CD4-positive, alpha-beta T cell treated with Interferon gamma for 1 hour (primary cell): Measurements from ENCODE around the gene SMYD3.
"Not testable (repeated sequence)": the region's sequence is repeated elsewhere in the genome, so short reads cannot be mapped to it uniquely, and the experiment has no call there.

ENCODE experiments used
- DNase-seq: peaks from one replicate; pipeline ENCODE4 v3.0.0-alpha.2; 2020

SMYD3 gene

DNA sequence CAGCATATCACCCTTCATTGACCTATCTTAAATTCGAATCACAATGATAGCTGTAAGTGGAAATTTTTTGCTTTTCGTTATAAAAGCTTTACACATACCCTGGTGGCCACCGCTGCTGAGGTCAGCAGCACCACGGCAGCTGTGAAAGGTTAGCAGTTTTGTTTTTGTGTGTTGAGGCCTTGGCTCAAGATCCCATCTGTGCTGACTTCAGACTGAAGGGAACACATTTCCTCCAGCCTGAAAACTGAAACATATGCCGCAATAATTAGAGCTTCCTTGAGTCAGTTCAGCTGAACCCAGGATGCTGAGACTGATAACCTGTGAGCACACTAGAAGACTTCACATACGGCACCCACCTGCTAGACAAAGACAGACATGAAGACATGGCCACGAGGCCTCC, 103.0 kb downstream of the SMYD3 start:
- DNase-seq: no peak

GRCh38 chr1:246398126-246398813, 108.8 kb downstream of the SMYD3 start:
- no peak for DNase-seq

DNA sequence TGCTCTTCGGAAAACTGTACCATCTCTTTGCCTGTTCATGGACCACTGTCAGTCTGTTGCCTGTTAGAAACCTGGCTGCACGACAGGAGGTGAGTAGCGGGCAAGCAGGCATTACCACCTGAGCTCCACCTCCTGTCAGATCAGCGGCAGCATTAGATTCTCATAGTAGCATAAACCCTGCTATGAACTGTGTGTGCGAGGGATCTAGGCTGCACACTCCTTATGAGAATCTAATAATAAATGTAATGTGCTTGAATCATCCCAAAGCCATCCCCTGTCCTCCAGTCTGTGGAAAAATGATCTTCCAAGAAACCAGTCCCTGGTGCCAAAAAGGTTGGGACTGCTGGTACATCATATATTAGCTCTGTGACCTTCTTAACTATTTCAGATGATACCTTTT, 110.0 kb downstream of the SMYD3 start:
- DNase-seq: no peak

GRCh38 chr1:246396322-246396721, 110.8 kb downstream of the SMYD3 start:
- DNase-seq: no peak

- DNase-seq: no peak
Measured at GRCh38 chr1:246394121-246394520, 113.0 kb downstream of the SMYD3 start.

GRCh38 chr1:246390855-246391254, 116.2 kb downstream of the SMYD3 start:
- no peak for DNase-seq

- DNase-seq: no peak
Measured at GRCh38 chr1:246384616-246385015, 122.5 kb downstream of the SMYD3 start.

DNA sequence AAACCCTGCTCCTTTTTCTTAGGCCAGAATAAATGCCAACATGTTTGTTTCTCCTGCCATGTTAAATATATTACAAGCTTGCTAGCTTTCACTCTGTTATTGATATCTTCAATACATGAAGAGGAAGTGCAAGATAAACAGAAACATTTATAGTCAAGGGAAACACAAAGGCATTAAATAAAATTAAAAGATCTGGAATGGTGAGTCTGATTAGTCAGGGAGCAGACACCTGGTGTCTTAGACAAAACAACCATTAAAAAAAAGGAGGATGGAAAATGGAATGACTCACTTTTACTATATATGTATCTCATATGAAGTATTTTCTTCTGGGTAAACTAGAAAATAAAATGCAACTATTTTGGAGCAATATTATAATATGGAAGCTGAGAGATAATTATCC, 123.3 kb downstream of the SMYD3 start:
- no peak for DNase-seq

- DNase-seq: no peak
Measured at GRCh38 chr1:246383239-246383589, 123.9 kb downstream of the SMYD3 start.

- no peak for DNase-seq
Measured at GRCh38 chr1:246382589-246383238, 124.4 kb downstream of the SMYD3 start.

- no peak for DNase-seq
Measured at GRCh38 chr1:246381452-246381851, 125.6 kb downstream of the SMYD3 start.

DNA sequence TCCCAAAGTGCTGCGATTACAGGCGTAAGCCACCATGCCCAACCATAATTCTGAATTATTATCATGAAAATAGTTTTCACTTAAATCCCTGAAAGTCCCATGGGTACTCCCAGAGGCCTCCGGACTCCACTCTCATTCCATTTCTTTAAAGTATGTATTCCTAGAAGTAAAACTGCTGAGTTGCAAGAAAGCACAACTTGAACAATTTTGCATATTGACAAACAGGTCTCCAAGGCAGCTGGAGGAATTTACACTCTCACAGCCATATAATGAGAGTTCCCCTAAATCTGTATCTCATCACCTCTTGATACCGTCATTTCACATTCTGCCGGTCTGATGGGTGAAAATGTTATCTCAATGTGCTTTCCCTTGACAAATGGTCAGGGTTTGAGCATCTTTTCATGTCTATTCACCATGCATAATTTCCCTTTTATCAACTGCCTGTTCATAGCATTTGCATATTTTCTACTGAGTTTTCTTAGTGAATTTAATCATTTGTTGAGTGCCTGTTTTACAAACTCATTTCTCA, 129.4 kb downstream of the SMYD3 start:
- no peak for DNase-seq

- no peak for DNase-seq
Measured at GRCh38 chr1:246373828-246374569, 133.1 kb downstream of the SMYD3 start.

DNA sequence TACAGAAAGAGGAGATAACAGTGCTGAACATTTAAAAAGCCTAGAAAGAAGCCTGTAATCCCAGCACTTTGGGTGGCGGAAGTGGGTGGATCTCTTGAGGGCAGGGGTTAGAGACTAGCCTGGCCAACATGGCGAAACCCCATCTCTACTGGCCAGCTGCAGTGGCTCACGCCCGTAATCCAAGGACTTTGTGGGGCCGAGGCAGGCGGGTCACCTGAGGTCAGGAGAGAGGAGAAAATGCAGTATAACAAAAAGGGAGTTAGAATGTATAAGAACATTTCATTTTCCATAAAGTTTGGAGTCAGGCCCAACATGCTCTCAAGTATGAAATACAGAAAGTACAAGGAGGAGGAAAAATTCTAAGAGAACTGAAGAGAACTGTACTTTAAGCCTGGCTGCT, 134.5 kb downstream of the SMYD3 start:
- DNase-seq: no peak

DNA sequence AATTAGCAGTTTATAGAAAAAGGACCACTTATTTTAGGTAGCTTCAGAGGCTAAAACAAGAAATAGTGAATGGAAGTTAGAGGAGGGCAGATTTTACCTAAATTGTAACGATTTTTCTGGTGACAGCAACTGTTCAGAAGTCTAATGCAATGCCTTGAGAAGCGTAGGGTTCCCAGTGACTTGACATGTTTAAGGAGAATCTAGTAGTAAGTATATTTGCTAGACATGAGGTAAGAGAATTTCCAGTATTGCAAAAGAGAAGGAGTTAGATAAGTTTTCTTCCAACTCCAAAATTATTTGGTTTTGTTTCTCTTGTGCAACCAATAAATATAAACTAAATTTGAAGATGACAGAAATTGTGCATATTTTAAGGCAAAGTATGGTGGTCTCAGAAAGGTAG, 140.0 kb downstream of the SMYD3 start:
- DNase-seq: no peak

DNA sequence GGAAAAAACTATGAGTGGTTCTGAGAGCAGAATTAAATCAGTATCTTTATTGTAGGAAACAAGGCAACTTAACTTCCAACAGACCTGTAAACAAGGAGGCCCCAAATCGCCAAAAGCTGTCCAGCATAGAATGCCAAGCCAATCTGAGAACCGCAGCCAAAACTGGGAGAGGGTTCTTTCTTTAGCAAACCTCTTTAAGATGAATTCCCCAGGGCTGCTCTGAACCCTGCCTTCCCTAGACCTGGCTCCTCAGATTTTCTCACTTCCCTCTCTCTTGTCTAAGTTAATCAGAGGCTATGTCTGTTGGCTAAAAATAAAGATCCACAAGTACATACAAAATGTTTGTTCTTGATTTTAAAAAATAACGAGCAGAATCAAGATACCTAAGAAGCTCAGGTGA, 141.4 kb downstream of the SMYD3 start:
- DNase-seq: no peak

- no peak for DNase-seq
Measured at GRCh38 chr1:246364415-246364941, 142.6 kb downstream of the SMYD3 start.

DNA sequence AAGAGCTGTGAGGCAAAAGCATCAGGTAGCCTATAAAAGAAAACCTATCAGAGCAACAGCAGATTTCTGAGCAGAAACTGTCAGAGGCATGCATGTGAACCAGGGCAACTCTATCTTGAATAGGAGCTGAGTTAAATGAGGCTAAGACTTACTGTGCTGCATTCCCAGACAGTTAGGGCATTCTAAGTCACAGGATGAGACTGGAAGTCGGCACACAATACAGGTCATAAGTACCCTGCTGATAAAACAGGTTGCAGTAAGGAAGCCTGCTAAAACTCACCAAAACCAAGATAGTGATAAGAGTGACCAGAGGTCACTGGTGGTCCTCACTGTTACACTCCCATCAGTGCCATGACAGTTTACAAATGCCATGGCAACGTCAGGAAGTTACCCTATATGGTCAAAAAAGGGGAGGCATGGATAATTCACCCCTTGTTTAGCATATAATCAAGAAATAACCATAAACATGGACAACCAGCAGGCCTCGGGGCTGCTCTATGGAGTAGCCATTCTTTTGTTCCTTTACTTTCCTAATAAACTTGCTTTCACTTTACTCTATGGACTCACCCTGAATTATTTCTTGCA, 150.0 kb downstream of the SMYD3 start:
- not testable (repeated sequence) for DNase-seq

DNA sequence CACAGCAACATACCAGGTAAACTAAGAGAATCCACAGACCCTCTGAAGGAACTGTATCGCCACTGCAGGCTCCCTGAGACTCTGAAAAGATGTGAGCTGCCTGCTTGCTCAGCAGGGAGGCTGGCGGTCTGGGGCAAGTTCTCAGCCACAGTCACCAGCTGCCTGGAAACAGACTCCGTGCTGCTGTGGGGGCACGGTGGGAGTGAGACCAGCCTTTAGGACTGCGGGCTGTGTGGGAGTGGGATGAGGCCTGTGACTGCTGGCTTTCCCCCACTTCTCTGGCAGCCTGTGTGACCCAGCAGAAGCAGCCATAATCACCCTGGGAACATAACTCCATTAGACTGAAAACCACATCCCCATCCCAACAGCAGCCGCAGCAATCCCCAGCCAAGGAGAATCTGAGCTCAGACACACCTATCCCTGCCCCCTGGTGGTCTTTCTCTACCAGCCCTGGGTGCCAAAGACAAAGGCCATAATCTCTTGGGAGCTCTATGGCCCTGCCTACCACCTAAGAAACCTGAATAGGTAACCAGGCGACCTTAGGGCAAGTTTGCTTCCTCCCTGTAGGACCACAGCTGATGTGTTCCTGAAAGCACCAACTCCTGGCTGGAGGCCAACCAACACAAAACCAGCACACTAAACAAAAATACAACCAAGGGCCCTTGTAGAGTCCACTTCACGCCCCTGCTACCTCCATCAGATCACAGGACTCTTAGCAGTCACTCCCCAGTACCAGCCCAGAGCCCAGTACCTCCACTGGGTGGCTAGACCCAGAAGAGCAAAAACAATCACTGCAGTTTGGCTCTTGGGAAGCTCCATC, 151.5 kb downstream of the SMYD3 start:
- DNase-seq: no peak

- DNase-seq: no peak
Measured at GRCh38 chr1:246351721-246352120, 155.4 kb downstream of the SMYD3 start.

DNA sequence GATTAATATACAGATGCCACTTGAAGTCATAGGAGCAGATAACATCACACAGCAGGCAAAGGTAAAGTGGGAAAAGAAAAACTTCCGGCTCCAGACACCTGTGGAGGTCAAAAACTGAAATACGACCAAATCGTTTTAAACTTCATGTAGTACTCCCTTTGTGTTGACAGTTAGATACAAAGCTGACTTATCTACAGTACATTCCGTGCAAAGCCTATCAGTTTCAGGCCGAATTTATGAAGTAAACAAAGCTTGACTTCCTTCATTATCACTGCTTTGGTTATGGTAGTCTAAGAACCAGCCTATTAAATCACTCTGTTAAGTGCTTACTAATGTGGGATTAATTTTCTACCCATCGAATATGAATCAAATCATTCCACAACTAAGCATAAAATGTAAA, 156.3 kb downstream of the SMYD3 start:
- no peak for DNase-seq

- no peak for DNase-seq
Measured at GRCh38 chr1:246343937-246344336, 163.1 kb downstream of the SMYD3 start.
